ENCODE measurements around the gene DCC. TPM values are rescaled to one million over a fixed set of nuclear protein-coding genes. Genes with fewer than 3 reads are reported as not detected.

Gene DCC
- total RNA-seq, 2 donors from 2014 or later = 0.86 to 3.2 TPM

DNA sequence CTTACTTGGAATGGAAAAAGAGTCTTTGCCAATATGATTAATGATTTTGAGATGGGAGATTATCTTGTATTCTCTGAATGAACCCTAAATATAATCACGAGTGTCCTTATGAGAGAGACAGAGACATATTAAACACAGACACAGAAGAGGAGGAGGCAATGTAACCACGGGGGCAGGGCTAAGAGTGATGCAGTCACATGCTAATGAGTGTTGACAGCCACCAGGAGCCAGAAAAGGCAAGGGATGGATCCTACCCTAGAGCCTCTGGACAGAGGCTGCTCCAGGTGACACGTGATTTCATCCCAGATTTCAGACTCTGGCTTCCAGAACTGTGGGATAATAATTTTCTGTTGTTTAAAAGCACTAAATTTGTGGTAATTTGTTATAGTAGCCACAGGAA is 1204.9 kb downstream of the DCC start:
- intact Hi-C loops (cut with DNase I) = no loop called here
- DNase-seq (ENCODE audit: low spot score) = no peak

DNA sequence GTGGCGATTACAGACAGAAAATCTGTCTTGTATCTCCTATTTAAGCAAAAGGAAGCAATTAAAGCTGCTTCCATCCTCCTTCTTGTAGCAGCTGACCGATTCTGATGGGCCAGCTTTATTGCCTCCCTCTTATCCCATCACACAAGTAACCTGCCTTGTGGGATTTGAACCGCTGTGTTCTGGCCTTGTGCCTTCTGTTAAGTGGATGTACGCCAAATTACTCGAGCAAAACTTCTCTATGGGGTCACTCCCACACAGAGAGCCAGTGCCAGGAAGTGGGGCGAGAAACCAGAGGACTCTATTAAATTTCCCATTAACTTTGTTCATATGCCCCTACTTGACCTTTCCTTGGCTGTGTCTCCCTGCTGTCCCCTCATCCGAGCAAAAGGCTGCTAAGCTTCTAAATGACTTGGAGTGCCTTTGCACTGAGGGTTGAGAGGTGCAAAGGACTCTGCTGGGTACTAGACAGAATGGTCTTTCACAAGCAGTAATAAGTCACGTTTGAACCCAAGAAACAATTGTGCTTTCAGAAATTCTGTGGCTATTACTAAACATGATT is 1212.0 kb downstream of the DCC start:
- intact Hi-C loops (cut with DNase I) = no loop called here
- no peak for DNase-seq (ENCODE audit: low spot score)

DNA sequence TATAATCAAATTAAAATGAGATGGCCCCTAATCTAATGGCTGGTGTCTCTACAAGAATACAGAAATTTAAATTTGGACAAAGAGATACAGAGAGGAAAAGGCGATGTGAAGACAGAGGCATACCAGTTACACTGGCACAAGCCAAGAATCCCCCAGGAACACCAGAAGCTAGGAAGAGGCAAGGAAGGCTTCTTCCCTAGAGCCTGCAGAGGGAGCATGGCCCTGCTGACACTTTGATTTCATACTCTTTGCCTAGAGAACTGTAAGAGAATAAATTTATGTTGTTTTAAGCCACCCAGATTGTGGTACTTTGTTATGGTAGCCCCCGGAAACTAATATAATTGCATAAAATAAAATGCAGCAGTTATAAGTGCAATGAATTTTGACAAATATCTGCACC is 1213.0 kb downstream of the DCC start:
- intact Hi-C loops (cut with DNase I) = no loop called here
- no peak for DNase-seq (ENCODE audit: low spot score)

DNA sequence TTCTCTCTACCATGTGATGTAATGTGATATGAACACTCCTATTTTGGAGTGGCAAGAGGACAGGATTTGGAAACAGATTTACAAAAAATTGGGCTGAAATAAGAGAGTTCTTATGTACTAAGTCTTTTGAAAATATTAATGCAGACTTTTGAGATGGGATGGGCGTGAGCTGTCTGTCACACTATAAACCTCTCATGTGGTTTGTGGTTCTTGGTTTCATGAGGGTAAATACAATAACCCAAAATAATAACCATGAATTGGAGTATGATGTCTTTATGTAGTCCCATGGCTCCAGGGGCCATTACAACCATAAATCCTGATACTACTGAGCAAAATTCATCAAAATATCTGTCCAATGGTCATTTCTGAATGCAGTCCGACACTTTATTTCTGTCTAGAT is 1216.5 kb downstream of the DCC start:
- no peak for DNase-seq (ENCODE audit: low spot score)
- intact Hi-C loops (cut with DNase I) = no loop called here

DNA sequence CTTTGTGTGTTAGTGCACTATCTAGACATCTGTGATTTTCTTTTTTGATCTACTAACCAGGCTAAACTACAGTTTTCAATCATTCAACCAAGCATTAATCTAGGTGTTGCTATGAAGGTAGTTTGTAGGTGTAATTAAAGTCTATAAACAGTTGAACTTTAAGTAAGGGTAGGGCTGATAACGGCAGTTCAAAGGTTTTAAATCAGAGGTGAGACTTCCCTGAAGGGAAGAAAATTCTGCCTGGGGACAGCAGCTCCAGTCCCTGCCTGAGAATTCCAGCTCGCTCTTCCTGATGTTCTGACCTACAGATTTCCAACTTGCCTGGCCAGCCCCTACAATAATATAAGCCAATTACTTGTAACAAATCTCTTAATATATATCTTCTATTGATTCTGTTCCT is 1220.5 kb downstream of the DCC start:
- no peak for DNase-seq (ENCODE audit: low spot score)
- intact Hi-C loops (cut with DNase I) = no loop called here

DNA sequence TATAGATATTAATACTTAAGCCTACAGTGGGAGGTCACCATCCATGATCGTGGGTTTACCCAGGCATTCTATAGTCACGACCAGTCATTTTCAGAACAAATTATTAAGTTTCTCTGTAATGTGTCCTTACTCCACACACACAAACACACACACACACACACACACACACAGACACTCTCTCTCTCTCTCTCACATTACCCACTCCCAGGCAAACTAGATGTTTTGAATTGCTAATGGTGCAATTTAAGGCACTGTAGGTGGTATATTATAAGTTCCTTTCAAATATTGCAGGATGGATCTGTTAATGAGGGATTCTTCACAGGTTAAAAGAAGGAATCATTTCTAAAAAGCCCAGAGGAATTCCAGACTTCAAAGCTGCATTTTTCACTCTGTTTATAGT is 1226.6 kb downstream of the DCC start:
- intact Hi-C loops (cut with DNase I) = no loop called here
- no peak for DNase-seq (ENCODE audit: low spot score)

DNA sequence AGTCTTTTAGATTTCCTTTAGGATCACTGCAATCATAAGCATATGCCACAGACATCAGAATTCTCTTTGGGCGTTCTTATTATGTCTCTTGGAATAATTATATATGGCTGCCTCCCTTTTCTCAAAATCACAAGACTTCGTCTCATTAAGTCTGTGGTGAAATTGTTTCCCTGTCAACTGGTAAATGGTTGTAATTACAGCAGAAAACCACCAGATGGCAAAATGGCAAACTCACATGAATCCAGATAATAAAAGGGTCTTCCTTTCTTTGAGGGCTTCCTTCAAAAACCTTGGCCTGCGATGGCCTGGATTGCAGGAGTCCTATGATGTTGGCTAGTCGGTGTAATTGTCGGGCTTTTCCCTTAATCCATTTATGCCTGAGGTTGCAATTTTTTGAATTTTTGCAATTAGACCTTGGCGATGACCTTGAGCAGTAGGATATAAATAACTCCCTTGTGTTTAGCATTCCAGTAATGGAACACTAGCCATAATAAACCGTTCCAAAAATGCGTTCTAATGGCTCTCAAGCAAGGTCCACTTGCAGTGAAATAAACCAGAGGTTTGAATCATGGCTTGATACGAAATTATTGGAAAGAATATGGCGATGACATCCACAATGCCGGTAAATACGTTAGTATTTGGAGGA is 1228.1 kb downstream of the DCC start:
- intact Hi-C loops (cut with DNase I) = no loop called here
- DNase-seq (ENCODE audit: low spot score) = no peak

Small RNA genes within 50 kb of the gene (microRNA-seq; reads per million reads assigned to microRNA genes)
- 0 reads per million in 2 donors for gene MIR4528 (ENCODE audit: borderline microRNAs expressed in 2 of 2)
